Smooth muscle cell (in vitro differentiated cells): ENCODE data around the gene LIPC. TPM values are rescaled to one million over a fixed set of nuclear protein-coding genes. Genes with fewer than 3 reads are reported as not detected.

Source experiments
- DNase-seq: peaks from one replicate; lab custom pipeline; 2025; ENCODE audit not compliant: unreplicated experiment; lab: John Stamatoyannopoulos, UW
- H2AFZ ChIP-seq: fragments of 200-600 bp; sonication (generic); 2 replicates; pipeline ENCODE4 v1.6.0; 2016; ENCODE audit warnings: antibody characterized with exemption, low read depth, mild to moderate bottlenecking
- H3F3A ChIP-seq: fragments of 200-600 bp; sonication (generic); 2 replicates; pipeline ENCODE4 v1.6.0; 2017; ENCODE audit warnings: antibody characterized with exemption, low read depth
- H3K27ac ChIP-seq: fragments of 200-600 bp; sonication (generic); 2 replicates; pipeline ENCODE4 v1.5.1; 2016; ENCODE audit warnings: low read depth, mild to moderate bottlenecking
- H3K27me3 ChIP-seq: fragments of 200-600 bp; sonication (generic); 2 replicates; pipeline ENCODE4 v1.6.1; 2016; ENCODE audit warnings: low read depth, mild to moderate bottlenecking
- H3K36me3 ChIP-seq: fragments of 200-600 bp; sonication (generic); 2 replicates; pipeline ENCODE4 v1.5.1; 2016; ENCODE audit warnings: low read depth
- H3K4me1 ChIP-seq: fragments of 200-600 bp; sonication (generic); 2 replicates; pipeline ENCODE4 v1.5.1; 2016; ENCODE audit warnings: low read depth
- H3K4me2 ChIP-seq: fragments of 200-600 bp; sonication (generic); 2 replicates; pipeline ENCODE4 v1.6.0; 2016; ENCODE audit warnings: mild to moderate bottlenecking
- H3K4me3 ChIP-seq: fragments of 200-600 bp; sonication (generic); 2 replicates; pipeline ENCODE4 v1.5.1; 2016; ENCODE audit warnings: mild to moderate bottlenecking
- H3K79me2 ChIP-seq: fragments of 200-600 bp; sonication (generic); 2 replicates; pipeline ENCODE4 v1.6.0; 2016; ENCODE audit warnings: low read depth, mild to moderate bottlenecking
- H3K9ac ChIP-seq: fragments of 200-600 bp; sonication (generic); 2 replicates; pipeline ENCODE4 v1.6.0; 2016; ENCODE audit warnings: low read depth
- H3K9me3 ChIP-seq: fragments of 200-600 bp; sonication (generic); replicated peaks from 2 replicates; pipeline ENCODE4 v1.5.1; 2016; ENCODE audit warnings: low read depth
- H4K20me1 ChIP-seq: fragments of 200-600 bp; sonication (generic); 2 replicates; pipeline ENCODE4 v1.6.0; 2016; ENCODE audit warnings: low read depth
- CTCF ChIP-seq: fragments of 200-600 bp; sonication (generic); IDR thresholded peaks from 2 replicates; pipeline ENCODE4 v1.5.1; 2017; ENCODE audit warnings: borderline replicate concordance, mild to moderate bottlenecking, antibody characterized with exemption; ENCODE audit not compliant: insufficient read depth, poor library complexity, severe bottlenecking
- WGBS: methylation state at CpG from one replicate; pipeline ENCODE4 v1.1.7; 2016; ENCODE audit warnings: low lambda C conversion rate; 5-methylcytosine and 5-hydroxymethylcytosine counted together
- polyA plus RNA-seq: library from polyadenylated mRNA; unstranded; fragments of >200 nt; fragmentation: Nextera tagmentation; extraction: Ambion mirVana; gene quantifications from 2 replicates; pipeline ENCODE4 v1.2.1, GENCODE V29; 2016
- total RNA-seq: library from RNA; depleted of rRNA; stranded (reverse); fragments of >200 nt; gene quantifications from 2 replicates; pipeline ENCODE4 v1.2.3, GENCODE V29; 2014

LIPC gene
- total and polyA plus RNA-seq, 2 experiments from 2014 or later: not detected

- Histone ChIP-seq H3F3A (no peaks in the 10 kb centered on the region), H3K4me2 (no peak overlapping the region), H3K36me3 (no peaks in the 10 kb centered on the region), H3K4me1 (no peaks in the 10 kb centered on the region), H3K27ac (no peak overlapping the region), H3K9me3 (no peaks in the 10 kb centered on the region), H3K27me3 (no peaks in the 10 kb centered on the region), H3K9ac (no peak overlapping the region), H2AFZ (no peak overlapping the region), H3K79me2 (no peaks in the 10 kb centered on the region), H3K4me3 (no peak overlapping the region), H4K20me1 (no peaks in the 10 kb centered on the region)
- no peak for DNase-seq
- TF ChIP-seq CTCF: no peak
- 97% methylated on average over 1 of the region's 1 CpG for WGBS
Measured at GRCh38 chr15:58509556-58509955, 77.8 kb downstream of the LIPC start.

- TF ChIP-seq CTCF: no peak
- no peak for DNase-seq
- WGBS: 75% methylated on average over 10 of the region's 10 CpGs
- Histone ChIP-seq H3K36me3 (no peaks in the 10 kb centered on the region), H3K79me2 (no peaks in the 10 kb centered on the region), H3K27me3 (no peaks in the 10 kb centered on the region), H3F3A (no peaks in the 10 kb centered on the region), H3K4me2 (no peak overlapping the region), H3K9me3 (no peaks in the 10 kb centered on the region), H3K27ac (no peak overlapping the region), H3K4me1 (no peaks in the 10 kb centered on the region), H2AFZ (no peak overlapping the region), H4K20me1 (no peaks in the 10 kb centered on the region), H3K9ac (no peak overlapping the region), H3K4me3 (no peak overlapping the region)
Measured at GRCh38 chr15:58510715-58511598, 79.2 kb downstream of the LIPC start.

- Histone ChIP-seq H3K79me2 (no peaks in the 10 kb centered on the region), H3K27me3 (no peaks in the 10 kb centered on the region), H3F3A (no peaks in the 10 kb centered on the region), H3K9ac (no peak overlapping the region), H3K4me3 (no peak overlapping the region), H3K9me3 (no peaks in the 10 kb centered on the region), H3K4me2 (no peak overlapping the region), H2AFZ (no peak overlapping the region), H4K20me1 (no peaks in the 10 kb centered on the region), H3K4me1 (no peaks in the 10 kb centered on the region), H3K36me3 (no peaks in the 10 kb centered on the region), H3K27ac (no peak overlapping the region)
- WGBS: 90% methylated on average over 3 of the region's 3 CpGs
- TF ChIP-seq CTCF: no peak
- DNase-seq: no peak
Measured at GRCh38 chr15:58511599-58511987, 79.8 kb downstream of the LIPC start.

GRCh38 chr15:58512522-58512921, 80.7 kb downstream of the LIPC start:
- Histone ChIP-seq H3K9me3 (no peaks in the 10 kb centered on the region), H4K20me1 (no peaks in the 10 kb centered on the region), H3K27ac (no peak overlapping the region), H3K79me2 (no peaks in the 10 kb centered on the region), H3K27me3 (no peaks in the 10 kb centered on the region), H3K4me3 (no peak overlapping the region), H3K4me2 (no peak overlapping the region), H3F3A (no peaks in the 10 kb centered on the region), H3K36me3 (no peaks in the 10 kb centered on the region), H3K4me1 (no peaks in the 10 kb centered on the region), H2AFZ (no peak overlapping the region), H3K9ac (no peak overlapping the region)
- no peak for TF ChIP-seq CTCF
- no peak for DNase-seq
- WGBS: 88% methylated on average over 10 of the region's 10 CpGs
